Mesenchymal stem cell (in vitro differentiated cells and primary cell): ENCODE results near the gene MAJIN.

Experiments
- DNase-seq: peaks from one replicate; pipeline ENCODE4 v3.0.0-alpha.2; 2013
- H2AFZ ChIP-seq: one replicate; pipeline ENCODE4 v1.6.1; 2013; ENCODE audit warnings: low read depth, mild to moderate bottlenecking, control low read depth, inconsistent platforms, low read length, moderate library complexity
- H2AK5ac ChIP-seq: 2 replicates; pipeline ENCODE4 v1.6.1; 2013; ENCODE audit warnings: low read length, moderate library complexity, mild to moderate bottlenecking, inconsistent platforms; ENCODE audit not compliant: severe bottlenecking
- H2BK120ac ChIP-seq: one replicate; pipeline ENCODE4 v1.6.1; 2013; ENCODE audit warnings: low read depth, mild to moderate bottlenecking, inconsistent platforms, low read length, moderate library complexity
- H2BK12ac ChIP-seq, 2 experiments: one replicate each; pipeline ENCODE4 v1.6.1; 2013; ENCODE audit warnings: inconsistent platforms in 2 of 2, low read length in 2 of 2, mild to moderate bottlenecking in 2 of 2, moderate library complexity in 2 of 2, control low read depth in 1 of 2
- H2BK15ac ChIP-seq: one replicate; pipeline ENCODE4 v1.6.1; 2013; ENCODE audit warnings: mild to moderate bottlenecking, low read depth, inconsistent platforms; ENCODE audit not compliant: poor library complexity, severe bottlenecking
- H2BK5ac ChIP-seq: 2 replicates; pipeline ENCODE4 v1.6.1; 2013; ENCODE audit warnings: low read depth, mild to moderate bottlenecking, low read length, control low read depth, inconsistent platforms; ENCODE audit not compliant: poor library complexity, severe bottlenecking
- H3K14ac ChIP-seq, 2 experiments: one replicate each; pipeline ENCODE4 v1.6.1; 2013; ENCODE audit warnings: inconsistent platforms in 2 of 2, low read length in 2 of 2, control low read depth in 1 of 2, mild to moderate bottlenecking in 1 of 2, moderate library complexity in 1 of 2
- H3K18ac ChIP-seq, 2 experiments: one replicate each; pipeline ENCODE4 v1.6.1; 2013; ENCODE audit warnings: inconsistent platforms in 2 of 2, low read length in 2 of 2, control low read depth in 1 of 2, low read depth in 1 of 2, mild to moderate bottlenecking in 1 of 2
- H3K23ac ChIP-seq, 2 experiments: one replicate each; pipeline ENCODE4 v1.6.1; 2013; ENCODE audit warnings: inconsistent platforms in 2 of 2, low read length in 2 of 2, mild to moderate bottlenecking in 2 of 2, moderate library complexity in 2 of 2, control low read depth in 1 of 2
- H3K27ac ChIP-seq: 2 replicates; pipeline ENCODE4 v1.5.1; 2013; ENCODE audit warnings: mild to moderate bottlenecking, moderate library complexity, low read length, control low read depth, inconsistent platforms; ENCODE audit not compliant: poor library complexity, severe bottlenecking
- H3K27me3 ChIP-seq, 2 experiments: 2 replicates each; pipeline versions ENCODE4 v1.6.1 to v1.7.0; 2013; ENCODE audit warnings: low read length in 2 of 2, mild to moderate bottlenecking in 2 of 2, moderate library complexity in 2 of 2, control low read depth in 1 of 2, inconsistent platforms in 1 of 2; ENCODE audit not compliant: control insufficient read depth in 1 of 2, insufficient read depth in 1 of 2
- H3K36me3 ChIP-seq, 2 experiments: 2 replicates each; pipeline versions ENCODE4 v1.6.1 to v1.7.0; 2013; ENCODE audit warnings: low read length in 2 of 2, control low read depth in 1 of 2, inconsistent platforms in 1 of 2, low read depth in 1 of 2, mild to moderate bottlenecking in 1 of 2; ENCODE audit not compliant: insufficient read depth in 2 of 2, control insufficient read depth in 1 of 2
- H3K4ac ChIP-seq, 2 experiments: one replicate each; pipeline ENCODE4 v1.6.1; 2013; ENCODE audit warnings: inconsistent platforms in 2 of 2, low read length in 2 of 2, mild to moderate bottlenecking in 2 of 2, moderate library complexity in 2 of 2, control low read depth in 1 of 2, low read depth in 1 of 2
- H3K4me1 ChIP-seq: 2 replicates; pipeline ENCODE4 v1.6.1; 2013; ENCODE audit warnings: low read depth, low read length, control low read depth; ENCODE audit not compliant: control insufficient read depth, insufficient read depth
- H3K4me2 ChIP-seq: 2 replicates; pipeline ENCODE4 v1.6.1; 2013; ENCODE audit warnings: low read length, mild to moderate bottlenecking, inconsistent platforms; ENCODE audit not compliant: poor library complexity, severe bottlenecking
- H3K4me3 ChIP-seq, 2 experiments: 2 replicates each; pipeline versions ENCODE4 v1.5.1 to v1.7.0; 2013; ENCODE audit warnings: low read length in 2 of 2, mild to moderate bottlenecking in 2 of 2, control low read depth in 1 of 2, low read depth in 1 of 2; ENCODE audit not compliant: insufficient read depth in 1 of 2
- H3K79me1 ChIP-seq: replicated peaks from 2 replicates; pipeline ENCODE4 v1.6.1; 2013; ENCODE audit warnings: mild to moderate bottlenecking, control low read depth, low read length, inconsistent platforms; ENCODE audit not compliant: poor library complexity, severe bottlenecking
- H3K9ac ChIP-seq: 2 replicates; pipeline ENCODE4 v1.7.0; 2013; ENCODE audit warnings: mild to moderate bottlenecking, low read length, moderate library complexity
- H3K9me3 ChIP-seq: 2 replicates; pipeline ENCODE4 v1.7.0; 2013; ENCODE audit warnings: mild to moderate bottlenecking, low read length; ENCODE audit not compliant: control insufficient read depth
- H4K8ac ChIP-seq: one replicate; pipeline ENCODE4 v1.6.1; 2013; ENCODE audit warnings: inconsistent platforms, mild to moderate bottlenecking, low read length, moderate library complexity
- H4K91ac ChIP-seq: one replicate; pipeline ENCODE4 v1.6.1; 2013; ENCODE audit warnings: mild to moderate bottlenecking, low read length, inconsistent platforms
- WGBS: methylation state at CpG from one replicate; pipeline ENCODE4 v1.1.7; 2013; ENCODE audit warnings: mixed read lengths; 5-methylcytosine and 5-hydroxymethylcytosine counted together

MAJIN gene

GRCh38 chr11:64920124-64920523, 51.8 kb downstream of the MAJIN start:
- no peak overlapping the region for H3K14ac ChIP-seq
- DNase-seq, result no peak
- no peak overlapping the region for H2BK15ac ChIP-seq
- no peak overlapping the region for H2AK5ac ChIP-seq
- H3K9me3 ChIP-seq, result no peaks in the 10 kb centered on the region
- H3K4me2 ChIP-seq, result no peak overlapping the region
- H3K27ac ChIP-seq, result no peak overlapping the region
- no peak overlapping the region for H3K4ac ChIP-seq
- no peak overlapping the region for H2BK5ac ChIP-seq
- H2BK12ac ChIP-seq, result no peak overlapping the region
- no peak overlapping the region for H2AFZ ChIP-seq
- H2BK120ac ChIP-seq, result no peak overlapping the region
- H3K18ac ChIP-seq, result no peak overlapping the region
- no peak overlapping the region for H3K9ac ChIP-seq
- H3K79me1 ChIP-seq, result peaks cover 19% of the 10 kb centered on the region
- no peak overlapping the region for H4K91ac ChIP-seq
- 77% methylated on average over 2 of the region's 2 CpGs for WGBS
- no peaks in the 10 kb centered on the region for H3K36me3 ChIP-seq
- no peak overlapping the region for H3K4me3 ChIP-seq
- no peaks in the 10 kb centered on the region for H3K27me3 ChIP-seq
- peaks cover 24% of the 10 kb centered on the region for H3K4me1 ChIP-seq
- H3K23ac ChIP-seq, result no peak overlapping the region
- H4K8ac ChIP-seq, result no peak overlapping the region

GRCh38 chr11:64919627-64920026, 52.3 kb downstream of the MAJIN start:
- Histone ChIP-seq H2AK5ac (no peak overlapping the region), H2BK15ac (no peak overlapping the region), H2BK5ac (no peak overlapping the region), H3K27ac (no peak overlapping the region), H3K23ac (no peak overlapping the region), H3K79me1 (peaks cover 18% of the 10 kb centered on the region), H2BK120ac (no peak overlapping the region), H3K14ac (no peak overlapping the region), H3K36me3 (no peaks in the 10 kb centered on the region), H4K8ac (no peak overlapping the region), H3K9me3 (no peaks in the 10 kb centered on the region), H3K27me3 (no peaks in the 10 kb centered on the region), H3K4me1 (peaks cover 25% of the 10 kb centered on the region), H4K91ac (no peak overlapping the region), H2BK12ac (no peak overlapping the region), H2AFZ (no peak overlapping the region), H3K9ac (no peak overlapping the region), H3K18ac (no peak overlapping the region), H3K4ac (no peak overlapping the region), H3K4me2 (no peak overlapping the region), H3K4me3 (no peak overlapping the region)
- WGBS, result 87% methylated on average over 5 of the region's 8 CpGs
- no peak for DNase-seq

- Histone ChIP-seq H3K36me3 (peaks cover 15% of the 10 kb centered on the region in 2 experiments), H3K23ac (no peak overlapping the region)
- peak; percentile 68 for DNase-seq
Measured at GRCh38 chr11:64918017-64918416, 53.9 kb downstream of the MAJIN start.

GRCh38 chr11:64917663-64917995, 54.3 kb downstream of the MAJIN start:
- no peak overlapping the region for H2AK5ac ChIP-seq
- H2BK12ac ChIP-seq, result no peak overlapping the region
- H3K4me2 ChIP-seq, result peak overlapping the region; percentile 65
- H3K27me3 ChIP-seq, result no peaks in the 10 kb centered on the region
- H3K27ac ChIP-seq, result peak overlapping the region; percentile 75
- no peak overlapping the region for H3K18ac ChIP-seq
- H3K9ac ChIP-seq, result peak overlapping the region; percentile 93
- H3K36me3 ChIP-seq, result peaks cover 19% of the 10 kb centered on the region in 2 experiments
- peaks cover 16% of the 10 kb centered on the region for H3K4me1 ChIP-seq
- H3K4me3 ChIP-seq, result peak overlapping the region in 1 of 2 experiments; percentile 80
- DNase-seq, result no peak
- H3K79me1 ChIP-seq, result peaks cover 26% of the 10 kb centered on the region
- H4K8ac ChIP-seq, result no peak overlapping the region
- no peak overlapping the region for H4K91ac ChIP-seq
- no peak overlapping the region for H2AFZ ChIP-seq
- 14% methylated on average over 4 of the region's 6 CpGs for WGBS
- H2BK120ac ChIP-seq, result no peak overlapping the region
- no peak overlapping the region for H3K14ac ChIP-seq
- H3K23ac ChIP-seq, result no peak overlapping the region
- no peak overlapping the region for H3K4ac ChIP-seq
- no peak overlapping the region for H2BK5ac ChIP-seq
- no peak overlapping the region for H2BK15ac ChIP-seq
- H3K9me3 ChIP-seq, result no peaks in the 10 kb centered on the region

More at GRCh38 chr11:64918017-64918416, 53.9 kb downstream of the MAJIN start:
- 22% methylated on average over 4 of the region's 4 CpGs for WGBS
- Histone ChIP-seq H3K27me3 (no peaks in the 10 kb centered on the region), H2AK5ac (no peak overlapping the region), H2AFZ (no peak overlapping the region), H2BK120ac (no peak overlapping the region), H3K4me1 (peaks cover 16% of the 10 kb centered on the region), H2BK5ac (no peak overlapping the region), H3K9ac (peak overlapping the region; percentile 93), H4K91ac (no peak overlapping the region), H3K9me3 (no peaks in the 10 kb centered on the region), H2BK15ac (no peak overlapping the region), H3K4me2 (peak overlapping the region; percentile 65), H4K8ac (no peak overlapping the region), H3K79me1 (peaks cover 26% of the 10 kb centered on the region), H3K18ac (no peak overlapping the region), H3K4ac (no peak overlapping the region), H3K27ac (peak overlapping the region; percentile 75), H3K4me3 (peak overlapping the region in 1 of 2 experiments; percentile 80), H3K14ac (no peak overlapping the region), H2BK12ac (no peak overlapping the region)
